Heart left ventricle (tissue), 16 donors: Measurements from ENCODE around the gene MYH15. TPM values are rescaled to one million over a fixed set of nuclear protein-coding genes. Genes with fewer than 3 reads are reported as not detected.

Experiments
- ATAC-seq, 4 donors: fragments of 200-7000 bp; cut with Tn5 transposase; one replicate each; pipeline ENCODE4 v1.9.1; 2020 to 2022; ENCODE audit warnings: moderate library complexity in 4 of 4, mild to moderate bottlenecking in 3 of 4, moderate number of reproducible peaks in 1 of 4
- DNase-seq, 5 donors: peaks; one replicate each; pipeline ENCODE4 v3.0.0-alpha.2; 2020
- H3K27ac ChIP-seq, 12 donors: fragments of 200-600 bp; sonication (generic) in 4 of 12; one replicate each; pipeline versions ENCODE4 v1.5.0 to v1.8.0; 2016 to 2022; ENCODE audit warnings: mild to moderate bottlenecking in 2 of 12
- H3K27me3 ChIP-seq, 9 donors: fragments of 200-600 bp; sonication (generic) in 2 of 9; one replicate each; pipeline versions ENCODE4 v1.5.1 to v1.8.0; 2016 to 2022; ENCODE audit warnings: mild to moderate bottlenecking in 3 of 9
- H3K36me3 ChIP-seq, 9 donors: fragments of 200-600 bp; sonication (generic) in 2 of 9; one replicate each; pipeline versions ENCODE4 v1.5.0 to v1.8.0; 2018 to 2022; ENCODE audit warnings: mild to moderate bottlenecking in 2 of 9
- H3K4me1 ChIP-seq, 12 donors: fragments of 200-600 bp; sonication (generic) in 4 of 12; one replicate each; pipeline versions ENCODE4 v1.5.0 to v1.8.0; 2016 to 2022; ENCODE audit warnings: mild to moderate bottlenecking in 3 of 12
- H3K4me3 ChIP-seq, 12 donors: fragments of 200-600 bp; sonication (generic) in 4 of 12; one replicate each; pipeline versions ENCODE4 v1.5.0 to v1.8.0; 2017 to 2022; ENCODE audit warnings: mild to moderate bottlenecking in 9 of 12, moderate library complexity in 4 of 12
- H3K9me3 ChIP-seq, 12 donors: fragments of 200-600 bp; sonication (generic) in 4 of 12; one replicate each; pipeline versions ENCODE4 v1.5.0 to v1.8.0; 2016 to 2022; ENCODE audit warnings: mild to moderate bottlenecking in 1 of 12
- POLR2A ChIP-seq, 2 donors: fragments of 450-650 bp; IDR thresholded peaks; one replicate each; pipeline ENCODE4 v1.6.1; 2017; ENCODE audit warnings: antibody characterized with exemption in 2 of 2, mild to moderate bottlenecking in 2 of 2, moderate library complexity in 2 of 2
- WGBS, 4 donors: extraction: QIAGEN DNeasy Blood & Tissue Kit in 2 of 4; methylation state at CpG; one replicate each; pipeline versions ENCODE4 v1.1.5 to v1.1.7; 2013 to 2018; 5-methylcytosine and 5-hydroxymethylcytosine counted together
- intact Hi-C, 10 donors: fragments of 100-400 bp; cut with DNase I; formaldehyde crosslinking; loops; one replicate each; pipeline versions ENCODE4 v1.11.1 to v1.14.2; 2022
- polyA plus RNA-seq, 2 donors: library from polyadenylated mRNA; stranded (reverse); fragments of 200-250 nt; gene quantifications; one replicate each; pipeline ENCODE4 v1.2.3, GENCODE V29; 2013
- total RNA-seq, 9 donors: library from RNA; depleted of rRNA in 2 of 9; stranded (reverse); fragments of >200 nt in 2 of 9; fragmentation: NEBNext Ultra II Directional in 3 of 9; extraction: Animal tissue kit (Norgen Biotek cat#: 25700) in 3 of 9; gene quantifications; one replicate each; pipeline versions ENCODE4 v1.1.0 to v1.2.4, GENCODE V29; 2016 to 2023
- TF ChIP-seq, protein P1 (sequence below), 12 donors: fragments of 200-600 bp; sonication (generic) in 4 of 12; IDR thresholded peaks; one replicate each; pipeline versions ENCODE4 v1.5.0 to v1.8.0; 2018 to 2022; ENCODE audit warnings: antibody characterized with exemption in 12 of 12, mild to moderate bottlenecking in 5 of 12
- donor health status: ischemic (EF 13 %, LVEDD 7.1; RV severe dilation, severe dysfunction).
- donor health status: healthy with polysubstance abuse.
- donor health status: DM: no; HTN: yes; CAD: no.
- donor health status: DM: no; HTN: no; CAD: no.
- donor health status: ischemic (EF 25% LVEDD 6.9; RV normal size, moderate dysfunction).
- donor health status: ischemic (EF 25% LVEDD 5.7; RV mildly dilated, moderate dysfunction).
- donor health status: healthy.
- donor health status: DM: yes; HTN: yes; CAD: no.
- donor health status: ischemic (EF 35%, LVEDD 5.7; RV mildly dilated, moderate dysfunction).
- donor health status: nonischemic (EF 11% LVEDD 7.7; RV severe dilation, severe dysfunction).
- donor health status: DM: yes; HTN: yes; CAD: no.
- donor health status: PGD.
- donor health status: ischemic (EF 29% LVEDD 5.4; RV normal size, mild dysfunction).
- donor health status: nonischemic (EF 23%, LVEDD 6.1; RV moderate dilation, normal function).

Gene MYH15
- total and polyA plus RNA-seq, 11 donors = 0.08 to 1.2 (median 0.27) TPM

GRCh38 chr3:108472001-108472591, 38.3 kb downstream of the MYH15 start:
- no peaks in the 10 kb centered on the region for H3K36me3 ChIP-seq
- no peaks in the 10 kb centered on the region for H3K27me3 ChIP-seq
- DNase-seq = no peak
- 44 to 50% (median 47%) methylated on average over 5 of the region's 5 CpGs for WGBS, 4 donors
- TF ChIP-seq, protein P1, sequence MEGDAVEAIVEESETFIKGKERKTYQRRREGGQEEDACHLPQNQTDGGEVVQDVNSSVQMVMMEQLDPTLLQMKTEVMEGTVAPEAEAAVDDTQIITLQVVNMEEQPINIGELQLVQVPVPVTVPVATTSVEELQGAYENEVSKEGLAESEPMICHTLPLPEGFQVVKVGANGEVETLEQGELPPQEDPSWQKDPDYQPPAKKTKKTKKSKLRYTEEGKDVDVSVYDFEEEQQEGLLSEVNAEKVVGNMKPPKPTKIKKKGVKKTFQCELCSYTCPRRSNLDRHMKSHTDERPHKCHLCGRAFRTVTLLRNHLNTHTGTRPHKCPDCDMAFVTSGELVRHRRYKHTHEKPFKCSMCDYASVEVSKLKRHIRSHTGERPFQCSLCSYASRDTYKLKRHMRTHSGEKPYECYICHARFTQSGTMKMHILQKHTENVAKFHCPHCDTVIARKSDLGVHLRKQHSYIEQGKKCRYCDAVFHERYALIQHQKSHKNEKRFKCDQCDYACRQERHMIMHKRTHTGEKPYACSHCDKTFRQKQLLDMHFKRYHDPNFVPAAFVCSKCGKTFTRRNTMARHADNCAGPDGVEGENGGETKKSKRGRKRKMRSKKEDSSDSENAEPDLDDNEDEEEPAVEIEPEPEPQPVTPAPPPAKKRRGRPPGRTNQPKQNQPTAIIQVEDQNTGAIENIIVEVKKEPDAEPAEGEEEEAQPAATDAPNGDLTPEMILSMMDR (IDR thresholded peaks at IDR 0.05) = no peak
- no peak for TF ChIP-seq POLR2A (IDR thresholded peaks at IDR 0.05)
- intact Hi-C loops = loop anchor here in 4 of 10 donors (5.0 to 10.0 kb wide), 3 partner anchors 535 to 1237 kb away; no protein-coding TSS in a partner anchor
- H3K9me3 ChIP-seq = no peaks in the 10 kb centered on the region
- H3K27ac ChIP-seq = no peak overlapping the region
- no peak overlapping the region for H3K4me3 ChIP-seq
- H3K4me1 ChIP-seq = peaks cover 0 to under 1% (median 0%) of the 10 kb centered on the region in 12 donors
- ATAC-seq = peak in 2 of 4 donors; percentile 27 to 33

GRCh38 chr3:108471426-108471825, 39.0 kb downstream of the MYH15 start:
- Histone ChIP-seq H3K4me1 (no peaks in the 10 kb centered on the region), H3K9me3 (no peaks in the 10 kb centered on the region), H3K27ac (no peak overlapping the region), H3K27me3 (no peaks in the 10 kb centered on the region), H3K4me3 (no peak overlapping the region), H3K36me3 (no peaks in the 10 kb centered on the region)
- TF ChIP-seq POLR2A (IDR thresholded peaks at IDR 0.05) = no peak
- TF ChIP-seq, protein P1 (IDR thresholded peaks at IDR 0.05) = no peak
- DNase-seq (no peak), ATAC-seq (no peak)
- intact Hi-C loops = loop anchor here in 4 of 10 donors (5.0 to 10.0 kb wide), 3 partner anchors 534 to 1237 kb away; no protein-coding TSS in a partner anchor

- WGBS, 4 donors = 89 to 92% (median 91%) methylated on average over 5 of the region's 5 CpGs
- intact Hi-C loops = no loop called here
- H3K27me3 ChIP-seq = no peaks in the 10 kb centered on the region
- no peaks in the 10 kb centered on the region for H3K4me1 ChIP-seq
- no peak for ATAC-seq
- no peak for TF ChIP-seq POLR2A (IDR thresholded peaks at IDR 0.05)
- TF ChIP-seq, protein P1 (IDR thresholded peaks at IDR 0.05) = no peak
- no peaks in the 10 kb centered on the region for H3K36me3 ChIP-seq
- no peak for DNase-seq
- no peak overlapping the region for H3K27ac ChIP-seq
- H3K4me3 ChIP-seq = no peak overlapping the region
- H3K9me3 ChIP-seq = no peaks in the 10 kb centered on the region
Observed at GRCh38 chr3:108469126-108469525, 41.3 kb downstream of the MYH15 start.

- Histone ChIP-seq H3K27ac (no peak overlapping the region), H3K27me3 (no peaks in the 10 kb centered on the region), H3K36me3 (no peaks in the 10 kb centered on the region), H3K4me1 (no peaks in the 10 kb centered on the region), H3K9me3 (no peaks in the 10 kb centered on the region), H3K4me3 (no peak overlapping the region)
- TF ChIP-seq, protein P1 (IDR thresholded peaks at IDR 0.05) = no peak
- TF ChIP-seq POLR2A (IDR thresholded peaks at IDR 0.05) = no peak
- ATAC-seq (no peak), DNase-seq (no peak)
- intact Hi-C loops = no loop called here
- WGBS, 4 donors = 53 to 61% (median 56%) methylated on average over 4 of the region's 4 CpGs
Observed at GRCh38 chr3:108468577-108468976, 41.8 kb downstream of the MYH15 start.
